ENCODE results near the gene KATNIP.
A peak's percentile ranks its signal among the peaks of the same experiment; 100 is the strongest.
"Not testable (repeated sequence)": the region's sequence is repeated elsewhere in the genome, so short reads cannot be mapped to it uniquely, and the experiment has no call there.

The KATNIP gene

DNA sequence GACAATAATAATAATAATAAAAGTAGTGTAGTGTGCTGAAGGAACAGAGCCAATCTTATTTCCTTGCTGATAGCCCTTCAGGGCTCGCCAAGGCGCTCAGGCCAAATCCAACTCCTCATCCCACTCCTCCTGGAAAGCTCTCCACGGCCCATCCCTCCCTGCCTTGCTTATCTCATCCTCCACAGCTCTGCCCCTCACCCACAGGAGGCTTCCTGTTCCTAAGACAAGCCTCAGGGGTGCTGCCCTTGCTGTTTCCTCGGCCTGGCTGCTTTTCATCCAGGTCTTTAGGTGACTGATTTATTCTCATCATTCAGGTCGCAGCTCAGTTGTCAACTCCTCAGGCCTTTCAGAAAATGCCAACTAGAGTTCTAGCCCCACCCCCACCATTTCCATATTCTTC lies 11.4 kb upstream of the KATNIP start:
- no peak for DNase-seq (ENCODE audit: low read depth)

DNA sequence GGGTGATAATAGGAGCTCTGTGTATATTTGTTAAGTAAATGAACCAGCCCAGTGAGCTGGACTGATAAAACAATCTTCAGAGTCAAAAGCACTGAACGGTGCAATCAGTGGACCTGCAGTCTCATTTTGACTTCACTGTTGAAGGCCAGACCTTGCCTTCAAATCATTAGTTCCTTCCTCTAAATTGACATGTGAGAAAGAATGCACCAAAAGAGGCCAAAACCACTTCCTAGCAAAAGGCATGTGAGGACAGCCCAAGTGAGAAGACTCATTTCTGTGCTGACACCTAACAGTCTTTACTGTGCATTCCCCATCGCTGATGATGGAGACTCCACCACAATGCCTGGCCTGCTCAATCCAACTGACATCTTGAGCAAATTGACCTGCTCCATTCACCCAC lies 10.8 kb upstream of the KATNIP start:
- no peak for DNase-seq (ENCODE audit: low read depth)

GRCh38 chr16:27539636-27540035 lies 10.3 kb upstream of the KATNIP start:
- DNase-seq (ENCODE audit: low read depth): no peak

DNA sequence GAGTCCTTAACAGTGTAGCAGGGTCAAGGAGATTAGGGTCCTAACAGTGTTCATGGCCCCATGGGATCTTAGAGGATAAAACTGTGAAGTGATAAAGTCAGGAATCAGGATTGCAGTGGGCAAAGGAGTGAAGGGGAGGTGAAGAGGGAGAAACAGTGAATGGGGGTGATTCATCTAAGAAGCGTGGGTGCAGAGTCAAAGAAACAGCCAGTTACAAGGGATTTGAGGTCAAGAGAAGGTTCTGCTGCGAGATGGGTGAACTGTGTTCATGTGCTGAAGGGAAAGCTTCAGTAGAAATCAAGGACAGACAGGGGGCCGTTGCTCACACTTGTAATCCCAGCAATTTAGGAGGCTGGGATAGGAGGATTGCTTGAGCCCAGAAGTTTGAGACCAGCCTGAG lies 6.1 kb upstream of the KATNIP start:
- DNase-seq (ENCODE audit: low read depth): no peak

DNA sequence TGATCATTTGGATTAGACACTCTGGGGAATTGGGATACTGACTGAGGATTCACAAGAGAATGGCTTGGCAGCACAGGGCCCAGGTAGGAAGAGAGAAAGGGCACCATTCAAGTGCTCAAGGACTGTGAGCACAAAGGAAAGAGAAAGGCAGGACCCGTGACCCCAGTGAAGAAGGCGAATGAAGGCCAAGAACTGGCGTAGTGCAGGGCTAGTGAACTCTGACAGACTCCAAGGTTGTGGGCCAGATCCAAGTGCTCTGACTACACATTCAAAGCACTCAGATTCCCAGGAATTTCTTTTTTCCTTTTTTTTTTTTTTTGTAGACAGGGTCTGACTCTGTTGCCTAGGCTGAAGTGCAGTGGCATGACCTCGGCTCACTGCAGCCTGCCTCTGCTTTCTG lies 5.3 kb upstream of the KATNIP start:
- no peak for DNase-seq (ENCODE audit: low read depth)

DNA sequence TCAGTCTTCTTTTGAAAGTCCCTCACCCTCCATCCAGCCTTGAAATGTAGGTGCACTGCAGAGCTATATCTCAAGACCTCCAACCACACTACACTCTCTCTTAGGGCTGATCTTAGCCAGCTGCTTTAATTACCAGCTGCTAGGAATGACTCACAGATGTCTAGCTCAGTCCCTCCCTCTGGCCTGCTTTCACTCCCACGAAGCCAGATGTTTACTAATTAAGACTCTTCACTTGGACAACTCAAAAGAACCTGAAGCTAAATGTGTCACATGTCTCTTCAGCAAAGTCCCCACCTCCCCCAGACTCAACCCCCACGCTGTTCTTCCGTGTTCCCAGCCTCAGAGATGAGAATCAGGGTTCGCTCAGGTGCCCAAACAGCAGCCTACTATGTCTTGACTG lies 2.8 kb upstream of the KATNIP start:
- DNase-seq (ENCODE audit: low read depth): peak; percentile 40

DNA sequence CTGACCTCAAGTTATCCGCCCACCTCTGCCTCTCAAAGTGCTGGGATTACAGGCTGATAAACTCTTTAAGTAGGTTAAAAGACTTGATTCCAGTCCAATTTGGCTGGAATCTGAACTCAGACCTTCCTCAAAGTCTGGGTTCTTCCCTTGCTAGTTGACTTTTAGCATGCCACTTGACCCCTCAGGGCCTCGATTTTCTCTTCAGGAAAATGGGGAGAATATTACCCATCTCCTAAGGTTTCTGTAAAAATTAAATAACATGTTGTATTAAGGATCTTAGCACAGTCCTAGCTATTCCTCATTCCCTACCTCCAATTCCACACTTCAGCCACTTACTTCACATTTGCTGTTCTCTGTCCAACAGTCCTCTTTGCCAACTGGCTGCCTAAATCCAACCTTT lies 2.1 kb upstream of the KATNIP start:
- DNase-seq (ENCODE audit: low read depth): no peak

GRCh38 chr16:27549464-27549745 lies 539 bp upstream of the KATNIP start:
- DNase-seq (ENCODE audit: low read depth): no peak

DNA sequence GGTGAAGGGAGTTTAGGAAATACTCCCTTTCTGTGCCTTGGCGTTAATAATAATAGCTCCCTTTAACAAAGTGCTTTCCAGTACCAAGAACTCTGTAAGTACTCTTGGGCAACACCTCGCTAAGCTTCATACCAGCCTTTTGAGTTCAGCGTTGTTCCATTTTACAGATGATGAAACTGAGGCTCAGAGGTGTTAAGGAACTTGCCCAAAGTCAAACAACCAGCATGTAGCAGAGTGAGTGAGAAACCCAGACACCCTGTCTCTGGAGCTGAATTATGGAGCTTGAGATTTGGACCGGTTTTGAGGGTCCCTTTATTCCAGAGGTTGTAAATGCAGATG lies 607 bp downstream of the KATNIP start:
- DNase-seq (ENCODE audit: low read depth): no peak

DNA sequence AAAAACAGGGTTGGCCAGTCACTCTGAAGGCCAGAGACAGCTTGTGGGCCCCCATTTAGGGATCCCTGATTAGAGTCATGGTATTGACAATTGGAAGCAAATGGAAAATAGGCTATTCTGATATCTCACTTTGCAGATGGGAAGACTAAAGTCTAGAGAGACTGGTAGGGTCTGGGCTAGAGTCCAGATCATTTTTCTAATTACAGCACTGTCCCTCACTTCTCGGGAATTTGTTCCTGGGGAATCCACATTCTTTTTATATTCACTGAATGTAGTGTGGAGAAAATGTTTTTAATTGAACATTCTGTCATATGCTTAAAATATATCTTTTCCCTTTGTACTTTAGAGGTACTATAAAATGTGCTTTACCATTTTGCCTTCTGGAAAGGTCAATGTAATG lies 1.1 kb downstream of the KATNIP start:
- no peak for DNase-seq (ENCODE audit: low read depth)

DNA sequence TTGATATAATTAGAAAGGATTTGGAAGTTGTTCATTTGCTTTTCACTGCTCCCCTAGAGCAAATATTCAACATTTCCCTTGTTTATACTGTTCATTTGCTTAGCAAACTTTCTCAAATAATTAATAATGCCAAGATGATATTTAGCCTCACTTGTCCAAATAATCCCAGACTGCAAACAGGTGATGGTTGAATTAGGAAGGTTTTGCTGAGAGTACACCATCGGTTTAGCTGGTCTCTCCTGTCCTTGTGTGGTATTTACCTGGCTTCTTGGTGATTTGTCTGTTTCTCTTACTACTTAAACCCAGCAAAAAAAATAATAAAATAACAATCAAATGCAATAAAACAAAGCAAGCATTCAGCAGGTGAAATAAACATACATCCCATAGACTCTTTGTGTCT lies 6.5 kb downstream of the KATNIP start:
- no peak for DNase-seq (ENCODE audit: low read depth)

DNA sequence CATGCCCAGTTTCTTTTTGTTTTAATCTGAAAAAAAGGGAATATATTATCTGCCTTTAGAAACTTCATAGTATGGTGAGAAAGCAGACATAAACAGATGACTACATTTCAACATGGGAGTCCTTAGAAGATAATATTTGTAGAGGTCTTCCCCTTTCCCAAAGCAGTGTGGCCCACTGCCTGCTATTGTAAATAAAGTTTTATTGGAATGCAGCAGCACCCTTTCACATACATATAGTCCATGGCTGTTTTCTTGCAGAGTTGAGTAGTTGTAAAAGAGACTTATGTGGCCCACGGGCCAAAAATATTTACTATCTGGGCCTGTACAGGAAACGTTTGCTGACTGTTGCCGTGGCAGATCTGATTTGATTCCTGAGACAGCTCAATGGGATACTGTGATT lies 8.5 kb downstream of the KATNIP start:
- no peak for DNase-seq (ENCODE audit: low read depth)

DNA sequence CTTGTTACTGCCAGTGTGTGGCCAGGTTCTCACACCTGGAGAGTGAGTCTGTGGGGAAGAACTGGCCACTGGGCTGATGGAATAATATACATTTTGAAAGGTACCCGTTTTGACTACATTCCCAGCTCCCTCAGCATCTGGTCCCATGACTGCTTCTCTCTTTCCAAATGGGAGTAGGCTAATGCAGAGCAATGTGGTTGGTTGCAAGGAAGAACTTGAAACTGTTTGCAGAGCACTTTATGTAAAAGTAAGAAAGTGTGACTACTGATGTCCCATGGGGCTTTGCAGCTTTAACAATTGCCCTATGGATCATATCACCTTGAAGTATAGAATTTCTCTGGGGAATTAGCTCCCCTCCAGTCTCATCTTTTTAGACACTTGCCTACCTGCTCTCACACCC lies 9.0 kb downstream of the KATNIP start:
- no peak for DNase-seq (ENCODE audit: low read depth)

DNA sequence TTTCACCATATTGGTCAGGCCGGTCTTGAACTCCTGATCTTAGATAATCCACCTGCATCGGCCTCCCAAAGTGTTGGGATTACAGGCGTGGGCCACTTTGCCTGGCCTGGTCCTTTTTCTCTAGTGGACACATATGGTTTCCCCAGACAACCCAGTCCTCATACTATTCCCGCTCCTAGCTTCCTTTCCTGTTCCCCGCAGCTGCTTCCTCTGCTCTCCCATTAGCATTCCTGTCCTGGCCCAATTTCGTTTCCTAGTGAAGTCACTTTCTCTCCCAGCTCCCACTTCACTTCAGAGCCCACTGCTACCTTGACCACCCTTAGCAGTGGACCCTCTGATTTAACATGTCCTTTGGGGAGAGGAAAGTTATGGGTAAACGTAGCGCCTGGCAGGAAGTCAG lies 11.3 kb downstream of the KATNIP start:
- no peak for DNase-seq (ENCODE audit: low read depth)

DNA sequence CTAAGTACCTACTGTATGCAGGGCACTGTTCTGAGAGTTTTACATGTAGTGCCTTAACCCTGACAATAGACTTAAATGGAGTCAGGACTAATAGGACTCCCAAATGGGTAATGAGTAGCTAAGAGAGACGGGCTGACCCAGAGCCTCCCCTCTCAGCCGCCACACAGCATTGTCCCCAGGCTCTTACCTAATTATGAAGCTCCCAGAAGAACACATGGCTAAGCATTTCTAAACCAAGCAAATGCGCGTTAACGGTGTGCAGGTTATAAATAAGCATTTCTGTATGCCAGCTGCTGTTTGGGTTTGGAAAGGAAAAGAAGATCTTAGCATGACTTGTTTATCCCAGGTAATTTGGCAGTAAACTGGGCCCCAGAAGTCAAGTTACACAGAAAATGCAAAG lies 14.3 kb downstream of the KATNIP start:
- DNase-seq (ENCODE audit: low read depth): no peak

GRCh38 chr16:27566417-27566816 lies 16.5 kb downstream of the KATNIP start:
- no peak for DNase-seq (ENCODE audit: low read depth)

DNA sequence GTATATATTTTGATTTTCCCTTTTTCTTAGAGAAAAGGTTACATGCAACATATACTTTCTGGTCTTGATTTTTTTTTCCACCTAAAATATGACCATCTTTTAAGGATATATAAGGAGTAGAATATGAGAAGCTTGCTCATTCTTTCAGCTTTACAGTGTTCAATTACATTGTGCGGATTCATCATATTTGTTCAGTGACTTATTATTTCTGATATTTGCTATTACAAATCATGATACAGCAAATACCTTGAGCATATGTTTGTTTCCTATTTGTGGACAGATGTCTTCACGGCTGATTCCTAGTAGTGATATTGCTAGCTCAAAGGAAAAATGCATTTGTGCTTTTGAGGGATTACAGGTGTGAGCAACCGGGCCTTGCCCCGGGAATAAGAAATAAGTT lies 18.1 kb downstream of the KATNIP start:
- no peak for DNase-seq (ENCODE audit: low read depth)

- not testable (repeated sequence) for DNase-seq (ENCODE audit: low read depth)
Measured at GRCh38 chr16:27570986-27571385, 21.0 kb downstream of the KATNIP start.

DNA sequence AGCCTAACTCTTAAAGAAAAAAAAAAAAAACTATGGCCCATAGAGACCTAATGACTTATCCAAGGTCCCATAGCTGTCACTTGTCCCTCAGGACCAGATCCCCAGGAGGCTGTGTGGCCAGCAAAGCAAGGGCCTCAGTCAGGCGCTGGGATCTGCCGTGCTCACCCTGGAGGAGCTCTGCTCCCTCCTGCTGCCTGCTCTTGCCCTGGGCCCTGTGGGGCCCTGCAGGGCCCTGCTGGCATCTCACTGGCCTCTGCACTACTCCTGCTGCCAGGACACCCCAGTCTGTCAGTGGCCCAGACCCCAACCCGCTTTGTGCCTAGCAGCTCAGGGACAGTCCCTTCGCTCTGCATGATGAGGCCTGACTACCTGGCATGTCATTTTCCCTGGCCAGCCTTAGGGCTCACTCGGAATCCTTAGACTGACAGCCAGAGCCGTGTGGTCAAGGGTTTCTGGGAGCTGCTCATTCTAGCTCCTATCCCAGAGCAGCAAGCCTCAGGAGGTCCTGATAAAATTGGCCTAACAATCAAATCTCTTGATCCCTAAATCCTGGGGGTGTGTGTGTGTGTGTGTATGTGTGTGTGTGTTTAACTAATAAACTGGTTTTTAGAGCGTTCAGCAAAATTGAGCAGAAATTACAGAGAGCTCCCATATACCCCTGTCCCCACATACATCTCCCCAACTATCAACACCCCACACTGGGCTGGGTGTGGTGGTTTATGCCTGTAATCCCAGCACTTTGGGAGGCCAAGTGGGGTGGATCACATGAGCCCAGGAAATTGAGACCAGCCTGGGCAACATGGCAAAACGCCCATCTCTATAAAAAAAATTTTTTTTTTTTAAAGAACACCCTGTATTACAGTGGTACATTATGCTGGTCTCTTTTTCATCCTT lies 21.7 kb downstream of the KATNIP start:
- DNase-seq (ENCODE audit: low read depth): no peak

DNA sequence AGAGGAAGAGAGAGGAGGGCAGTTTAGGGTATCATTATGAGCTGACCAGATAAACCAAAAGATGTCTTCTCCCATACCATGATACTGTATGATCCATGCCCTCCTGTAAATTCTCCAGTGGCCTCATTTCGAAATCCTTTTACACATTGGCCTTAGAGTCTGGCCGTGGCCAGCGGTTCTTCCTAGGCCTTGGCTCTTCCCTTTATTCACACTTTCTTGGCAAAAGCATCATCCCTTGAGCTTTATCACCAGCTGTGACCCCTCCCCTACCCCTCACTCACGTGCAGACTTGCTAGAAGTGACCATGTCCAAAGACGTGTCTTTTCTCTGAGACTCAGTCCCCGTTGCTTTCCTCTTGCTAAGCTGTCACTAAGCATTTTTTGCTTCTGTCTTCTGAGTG lies 22.8 kb downstream of the KATNIP start:
- DNase-seq (ENCODE audit: low read depth): peak; percentile 34

DNA sequence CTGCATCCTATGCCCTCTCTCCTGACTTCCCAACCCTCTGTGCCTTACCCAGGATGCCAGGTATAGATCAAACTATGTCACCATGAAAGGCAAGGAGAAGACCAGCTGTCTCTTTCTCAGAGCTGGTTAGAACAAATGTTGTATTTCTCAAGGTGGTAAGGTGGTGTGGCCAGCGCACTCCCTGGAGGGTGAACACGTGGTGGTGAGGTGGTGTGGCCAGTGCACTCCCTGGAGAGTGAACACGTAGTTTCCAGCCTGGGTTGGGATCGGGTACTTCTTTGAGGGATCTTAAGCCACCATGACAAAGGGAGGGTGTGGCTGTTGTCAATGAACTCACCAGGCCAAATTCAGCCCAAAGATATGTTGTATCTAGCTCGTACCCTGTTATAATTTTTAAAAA lies 26.8 kb downstream of the KATNIP start:
- no peak for DNase-seq (ENCODE audit: low read depth)

- no peak for DNase-seq (ENCODE audit: low read depth)
Measured at GRCh38 chr16:27579087-27579980, 29.4 kb downstream of the KATNIP start.

- DNase-seq (ENCODE audit: low read depth): no peak
Measured at GRCh38 chr16:27582883-27583282, 32.9 kb downstream of the KATNIP start.

GRCh38 chr16:27583634-27584033 lies 33.7 kb downstream of the KATNIP start:
- DNase-seq (ENCODE audit: low read depth): no peak

All from fibroblast of the conjunctiva (primary cell).